ENCODE measurements around the gene SLC22A9. TPM values are rescaled to one million over a fixed set of nuclear protein-coding genes. Genes with fewer than 3 reads are reported as not detected.

The SLC22A9 gene
- total RNA-seq, 1 donor from 2014 or later: not detected

DNA sequence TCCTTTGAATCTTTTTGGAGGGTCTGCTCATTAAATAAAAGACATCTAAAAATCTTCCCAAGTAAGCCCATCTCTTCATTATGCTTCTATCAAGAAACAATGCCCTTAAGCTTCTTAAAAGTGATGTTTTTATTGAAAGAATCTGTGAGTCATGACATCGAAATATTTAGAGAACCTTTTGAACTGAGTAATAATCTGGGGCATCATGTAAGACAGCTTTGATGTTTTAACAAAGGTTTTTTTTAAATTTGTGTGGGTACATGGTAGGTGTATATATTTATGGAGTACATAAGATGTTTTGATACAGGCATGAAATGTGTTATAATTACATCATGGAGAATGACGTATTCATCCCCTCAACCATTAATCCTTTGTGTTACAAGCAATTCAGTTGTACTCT is 74.6 kb downstream of the SLC22A9 start:
- Histone ChIP-seq H2AFZ (replicated peaks) (no peak overlapping the region), H3F3A (ENCODE audit: low read depth) (no peaks in the 10 kb centered on the region), H3K4me2 (no peak overlapping the region), H3K79me2 (ENCODE audit: low read depth) (no peaks in the 10 kb centered on the region), H3K4me3 (no peak overlapping the region), H3K4me1 (no peaks in the 10 kb centered on the region), H3K36me3 (no peaks in the 10 kb centered on the region), H3K27me3 (no peaks in the 10 kb centered on the region), H3K9me3 (ENCODE audit: low read depth) (no peaks in the 10 kb centered on the region), H3K9ac (no peak overlapping the region), H3K27ac (no peak overlapping the region), H4K20me1 (ENCODE audit: low read depth) (no peaks in the 10 kb centered on the region)
- no peak for DNase-seq (ENCODE audit: low spot score)
- no peaks in the 10 kb centered on the region for H3K36me3 Mint-ChIP-seq
- H3K4me3 Mint-ChIP-seq: no peak overlapping the region
- no peaks in the 10 kb centered on the region for H3K9me3 Mint-ChIP-seq
- H3K27me3 Mint-ChIP-seq (ENCODE audit: insufficient read depth, low read depth): peaks cover 3% of the 10 kb centered on the region
- no peak for TF ChIP-seq EZH2 (IDR thresholded peaks at IDR 0.05)
- TF ChIP-seq, protein P1, sequence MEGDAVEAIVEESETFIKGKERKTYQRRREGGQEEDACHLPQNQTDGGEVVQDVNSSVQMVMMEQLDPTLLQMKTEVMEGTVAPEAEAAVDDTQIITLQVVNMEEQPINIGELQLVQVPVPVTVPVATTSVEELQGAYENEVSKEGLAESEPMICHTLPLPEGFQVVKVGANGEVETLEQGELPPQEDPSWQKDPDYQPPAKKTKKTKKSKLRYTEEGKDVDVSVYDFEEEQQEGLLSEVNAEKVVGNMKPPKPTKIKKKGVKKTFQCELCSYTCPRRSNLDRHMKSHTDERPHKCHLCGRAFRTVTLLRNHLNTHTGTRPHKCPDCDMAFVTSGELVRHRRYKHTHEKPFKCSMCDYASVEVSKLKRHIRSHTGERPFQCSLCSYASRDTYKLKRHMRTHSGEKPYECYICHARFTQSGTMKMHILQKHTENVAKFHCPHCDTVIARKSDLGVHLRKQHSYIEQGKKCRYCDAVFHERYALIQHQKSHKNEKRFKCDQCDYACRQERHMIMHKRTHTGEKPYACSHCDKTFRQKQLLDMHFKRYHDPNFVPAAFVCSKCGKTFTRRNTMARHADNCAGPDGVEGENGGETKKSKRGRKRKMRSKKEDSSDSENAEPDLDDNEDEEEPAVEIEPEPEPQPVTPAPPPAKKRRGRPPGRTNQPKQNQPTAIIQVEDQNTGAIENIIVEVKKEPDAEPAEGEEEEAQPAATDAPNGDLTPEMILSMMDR (IDR thresholded peaks at IDR 0.05): no peak
- TF ChIP-seq EZH2phosphoT487 (IDR thresholded peaks at IDR 0.05): no peak
- no peak overlapping the region for H3K27ac Mint-ChIP-seq
- no peaks in the 10 kb centered on the region for H3K4me1 Mint-ChIP-seq

DNA sequence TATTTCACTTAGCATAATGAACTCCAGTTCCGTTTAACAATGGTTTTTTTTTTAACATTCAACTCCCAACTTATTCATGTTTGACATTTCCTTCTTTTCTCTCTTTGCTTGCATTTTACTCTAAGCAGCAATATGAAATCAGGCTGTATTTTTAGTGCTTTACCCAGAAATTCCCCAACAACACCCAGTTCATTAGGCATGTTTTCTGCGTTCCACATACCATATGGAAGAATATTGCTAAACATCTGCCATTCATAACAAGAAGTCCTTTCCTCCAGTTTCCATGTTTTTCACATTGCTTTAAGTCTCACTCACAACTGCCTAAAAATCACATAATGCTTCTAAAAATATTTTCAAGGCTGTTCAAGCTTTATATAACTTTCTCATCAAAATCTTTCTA is 75.5 kb downstream of the SLC22A9 start:
- H3K27ac Mint-ChIP-seq: no peak overlapping the region
- H3K36me3 Mint-ChIP-seq: no peaks in the 10 kb centered on the region
- Histone ChIP-seq H3K79me2 (ENCODE audit: low read depth) (no peaks in the 10 kb centered on the region), H3K9ac (no peak overlapping the region), H3K4me1 (no peaks in the 10 kb centered on the region), H3K27ac (no peak overlapping the region), H3K27me3 (no peaks in the 10 kb centered on the region), H3K4me3 (no peak overlapping the region), H4K20me1 (ENCODE audit: low read depth) (no peaks in the 10 kb centered on the region), H3K36me3 (no peaks in the 10 kb centered on the region), H2AFZ (replicated peaks) (no peak overlapping the region), H3K9me3 (ENCODE audit: low read depth) (no peaks in the 10 kb centered on the region), H3K4me2 (no peak overlapping the region), H3F3A (ENCODE audit: low read depth) (no peaks in the 10 kb centered on the region)
- no peak overlapping the region for H3K4me3 Mint-ChIP-seq
- DNase-seq (ENCODE audit: low spot score): no peak
- H3K9me3 Mint-ChIP-seq: no peaks in the 10 kb centered on the region
- peaks cover 3% of the 10 kb centered on the region for H3K27me3 Mint-ChIP-seq (ENCODE audit: insufficient read depth, low read depth)
- H3K4me1 Mint-ChIP-seq: no peaks in the 10 kb centered on the region
- TF ChIP-seq EZH2 (IDR thresholded peaks at IDR 0.05): no peak
- no peak for TF ChIP-seq EZH2phosphoT487 (IDR thresholded peaks at IDR 0.05)
- TF ChIP-seq, protein P1 (IDR thresholded peaks at IDR 0.05): no peak

DNA sequence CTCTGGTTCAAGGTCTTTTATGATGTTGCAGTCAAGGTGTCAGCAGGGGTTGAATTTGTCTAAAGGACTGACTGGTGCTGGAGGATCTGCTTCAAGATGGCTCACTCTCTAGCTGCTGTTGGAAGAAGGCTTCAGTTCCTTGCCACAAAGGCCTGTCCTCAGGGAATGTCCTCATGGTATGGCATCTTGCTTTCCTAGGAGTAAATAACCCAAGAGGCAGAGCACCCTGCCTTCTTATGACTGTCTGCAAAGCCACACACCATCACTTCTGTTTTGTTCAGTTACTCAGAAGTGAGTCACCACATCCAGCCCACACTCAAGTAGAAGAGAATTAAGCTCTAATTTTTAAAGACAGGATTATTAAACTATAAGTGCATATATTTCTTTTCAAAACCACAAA is 76.1 kb downstream of the SLC22A9 start:
- TF ChIP-seq, protein P1 (IDR thresholded peaks at IDR 0.05): no peak
- no peak for TF ChIP-seq EZH2phosphoT487 (IDR thresholded peaks at IDR 0.05)
- TF ChIP-seq EZH2 (IDR thresholded peaks at IDR 0.05): no peak
- Mint-ChIP-seq H3K9me3 (no peaks in the 10 kb centered on the region), H3K4me1 (no peaks in the 10 kb centered on the region), H3K36me3 (no peaks in the 10 kb centered on the region), H3K27ac (no peak overlapping the region), H3K4me3 (no peak overlapping the region), H3K27me3 (ENCODE audit: insufficient read depth, low read depth) (peaks cover 3% of the 10 kb centered on the region)
- H3K4me3 ChIP-seq: no peak overlapping the region
- no peak for DNase-seq (ENCODE audit: low spot score)
- no peak overlapping the region for H2AFZ ChIP-seq (replicated peaks)
- H3F3A ChIP-seq (ENCODE audit: low read depth): no peaks in the 10 kb centered on the region
- H3K79me2 ChIP-seq (ENCODE audit: low read depth): no peaks in the 10 kb centered on the region
- H3K9me3 ChIP-seq (ENCODE audit: low read depth): no peaks in the 10 kb centered on the region
- no peak overlapping the region for H3K27ac ChIP-seq
- H3K27me3 ChIP-seq: no peaks in the 10 kb centered on the region
- H3K9ac ChIP-seq: no peak overlapping the region
- H3K36me3 ChIP-seq: no peaks in the 10 kb centered on the region
- no peak overlapping the region for H3K4me2 ChIP-seq
- no peaks in the 10 kb centered on the region for H4K20me1 ChIP-seq (ENCODE audit: low read depth)
- H3K4me1 ChIP-seq: no peaks in the 10 kb centered on the region

Data from neural progenitor cell (in vitro differentiated cells).